ENCODE measurements around the gene ZNF445. TPM values are rescaled to one million over a fixed set of nuclear protein-coding genes. Genes with fewer than 3 reads are reported as not detected.
A peak's percentile ranks its signal among the peaks of the same experiment; 100 is the strongest.

ZNF445 gene
- total and polyA plus RNA-seq, 9 of the 15 experiments (the other 6 are each of a cell fraction or from before 2014, with no cell fraction given), result 1.2 to 26.9 (median 10.6) TPM

GRCh38 chr3:44516230-44516629 is 38.8 kb upstream of the ZNF445 start:
- no peak for ATAC-seq
- Histone ChIP-seq H2AFZ (ENCODE audit: low read depth, low read length) (no peak overlapping the region), H3K27ac (ENCODE audit: extremely low read depth, low read depth, low read length) (no peak overlapping the region), H3K9me3 (replicated peaks; ENCODE audit: control insufficient read depth, insufficient read depth, low read depth, low read length) (no peaks in the 10 kb centered on the region), H3K9me1 (ENCODE audit: control insufficient read depth, insufficient read depth, low read length) (peaks cover 4% of the 10 kb centered on the region), H3K27me3 (ENCODE audit: control insufficient read depth in 2 of 2, insufficient read depth in 2 of 2, low read length in 2 of 2) (no peaks in the 10 kb centered on the region), H3K4me1 (replicated peaks in 1 of 2; ENCODE audit: control insufficient read depth in 2 of 2, insufficient read depth in 2 of 2, low read length in 2 of 2) (peaks cover 12 to 22% of the 10 kb centered on the region in 2 experiments), H3K79me2 (ENCODE audit: control insufficient read depth, insufficient read depth, low read length) (peaks cover 1% of the 10 kb centered on the region; the same call in 1 of the 3 replicates), H3K4me2 (ENCODE audit: insufficient read depth, low read length) (no peak overlapping the region), H3K4me3 (no peak overlapping the region), H4K20me1 (replicated peaks; ENCODE audit: control insufficient read depth, insufficient read depth, low read length) (no peaks in the 10 kb centered on the region; the same call in 1 of the 2 replicates), H3K36me3 (ENCODE audit: control insufficient read depth, insufficient read depth, low read length) (no peaks in the 10 kb centered on the region), H3K9ac (ENCODE audit: insufficient read depth in 1 of 2, low read depth in 2 of 2, low read length in 2 of 2) (no peak overlapping the region)
- intact Hi-C loops (cut with micrococcal nuclease), result loop anchor here (5.0 kb wide), 3 partner anchors 179 to 279 kb away; partner anchors contain the start of gene TCAIM
- in situ Hi-C loops (cut with MboI), result loop anchor here (10.0 kb wide), 1 partner anchor 191 kb away; no protein-coding TSS in a partner anchor
- DNase-seq (ENCODE audit: extremely low read depth in 1 of 4, low spot score in 3 of 4), result no peak
- POLR2A ChIA-PET, result interaction anchor here (0.6 to 1.4 kb wide), 4 partner anchors 10 to 1337 kb away, joined by 3 to 5 read pairs (median 4); no protein-coding TSS in a partner anchor
- no peak for TF ChIP-seq HNRNPL (IDR thresholded peaks at IDR 0.05; ENCODE audit: low read depth, low read length)
- peak; percentile 65 for TF ChIP-seq PRDM10 (IDR thresholded peaks at IDR 0.05; ENCODE audit: partially characterized antibody)
- 42% methylated on average over 3 of the region's 3 CpGs for WGBS (ENCODE audit: insufficient coverage, low coverage, missing lambda C conversion rate)
- no TSS peak for BruUV-seq (replicated peaks)
- no peak for FAIRE-seq
- CTCF ChIA-PET (ENCODE audit: low intra/inter-chr PET ratio), result no interaction called here

Measured in K562 (cell line).